Myocyte (in vitro differentiated cells): ENCODE data around the gene CTNND2. TPM values are rescaled to one million over a fixed set of nuclear protein-coding genes. Genes with fewer than 3 reads are reported as not detected.

Experiments used
- DNase-seq: peaks from one replicate; pipeline ENCODE4 v3.0.0-alpha.2; 2012; ENCODE audit warnings: low read depth
- total RNA-seq: library from RNA; depleted of rRNA; stranded (reverse); fragments of >200 nt; gene quantifications from 2 replicates; pipeline ENCODE4 v1.2.3, GENCODE V29; 2014

The CTNND2 gene
- total RNA-seq, 1 donor from 2014 or later: 0.05 TPM

GRCh38 chr5:11212706-11213105 is 691.5 kb downstream of the CTNND2 start:
- DNase-seq: no peak

- no peak for DNase-seq
Measured at GRCh38 chr5:11197726-11198125, 706.5 kb downstream of the CTNND2 start.

- no peak for DNase-seq
Measured at GRCh38 chr5:11191673-11192072, 712.6 kb downstream of the CTNND2 start.

- peak; percentile 31 for DNase-seq
Measured at GRCh38 chr5:11182441-11183080, 721.7 kb downstream of the CTNND2 start.

- no peak for DNase-seq
Measured at GRCh38 chr5:11181940-11182339, 722.3 kb downstream of the CTNND2 start.

GRCh38 chr5:11180890-11181289 is 723.4 kb downstream of the CTNND2 start:
- no peak for DNase-seq

- no peak for DNase-seq
Measured at GRCh38 chr5:11177999-11178711, 726.1 kb downstream of the CTNND2 start.

- DNase-seq: no peak
Measured at GRCh38 chr5:11174591-11174990, 729.7 kb downstream of the CTNND2 start.

- DNase-seq: no peak
Measured at GRCh38 chr5:11172484-11172883, 731.8 kb downstream of the CTNND2 start.

- DNase-seq: no peak
Measured at GRCh38 chr5:11171236-11171635, 733.0 kb downstream of the CTNND2 start.

- DNase-seq: no peak
Measured at GRCh38 chr5:11166923-11167322, 737.3 kb downstream of the CTNND2 start.

GRCh38 chr5:11164531-11165294 is 739.5 kb downstream of the CTNND2 start:
- no peak for DNase-seq

- no peak for DNase-seq
Measured at GRCh38 chr5:11157132-11157531, 747.1 kb downstream of the CTNND2 start.

GRCh38 chr5:11153670-11154382 is 750.4 kb downstream of the CTNND2 start:
- DNase-seq: no peak

- DNase-seq: no peak
Measured at GRCh38 chr5:11152368-11152767, 751.9 kb downstream of the CTNND2 start.

GRCh38 chr5:11150976-11151375 is 753.3 kb downstream of the CTNND2 start:
- no peak for DNase-seq

GRCh38 chr5:11148810-11149539 is 755.3 kb downstream of the CTNND2 start:
- DNase-seq: no peak

- no peak for DNase-seq
Measured at GRCh38 chr5:11146171-11146570, 758.1 kb downstream of the CTNND2 start.

- no peak for DNase-seq
Measured at GRCh38 chr5:11143456-11144267, 760.6 kb downstream of the CTNND2 start.
